ENCODE measurements around the gene RPL15.

- TF ChIP-seq EZH2 (IDR thresholded peaks at IDR 0.05; ENCODE audit: low read length, missing control alignments) = no peak
- TF ChIP-seq CTCF (conservative IDR thresholded peaks at IDR 0.05 in 1 of 2, IDR thresholded peaks at IDR 0.05 in 1 of 2; ENCODE audit: low read depth in 1 of 2, low read length in 2 of 2) = no peak
These were observed 39.8 kb downstream of the RPL15 start for GRCh38 chr3:23956701-23957100.
